Daoy (cell line): Measurements from ENCODE around the gene CRB1. TPM values are rescaled to one million over a fixed set of nuclear protein-coding genes. Genes with fewer than 3 reads are reported as not detected.

Experiments used
- DNase-seq: peaks from one replicate; pipeline ENCODE4 v3.0.0-alpha.2; 2015; ENCODE audit warnings: low read depth
- total RNA-seq: library from RNA; depleted of rRNA; stranded (reverse); fragments of >200 nt; shearing (Covaris generic); gene quantifications from 2 replicates; pipeline ENCODE4 v1.2.3, GENCODE V29; 2014; rRNA removed

The CRB1 gene
- total RNA-seq, 1 experiment from 2014 or later = not detected

GRCh38 chr1:197526736-197527371, 258.8 kb downstream of the CRB1 start:
- DNase-seq = peak; percentile 6

Other genes starting within 250 kb of the CRB1 start
- not detected in 2 replicates for gene F13B, start 201.0 kb upstream of the CRB1 start, total RNA-seq
- gene ASPM, start 121.6 kb upstream of the CRB1 start, total RNA-seq = 57.8 and 71.1 TPM in 2 replicates
- 8.1 and 10.0 TPM in 2 replicates for gene ZBTB41, start 67.0 kb upstream of the CRB1 start, total RNA-seq